H9 (cell line): Measurements from ENCODE around the gene GAS6. TPM values are rescaled to one million over a fixed set of nuclear protein-coding genes. Genes with fewer than 3 reads are reported as not detected.

ENCODE experiments used
- DNase-seq: peaks from one replicate; pipeline ENCODE4 v3.0.0-alpha.2; 2017
- H2AFZ ChIP-seq: one replicate; pipeline ENCODE4 v1.6.1; 2013; ENCODE audit warnings: mild to moderate bottlenecking, low read length, control low read depth, moderate library complexity
- H2AK5ac ChIP-seq: 2 replicates; pipeline ENCODE4 v1.6.1; 2013; ENCODE audit warnings: low read length, control low read depth, mixed read lengths; ENCODE audit not compliant: insufficient read length
- H2BK120ac ChIP-seq: one replicate; pipeline ENCODE4 v1.6.1; 2013; ENCODE audit warnings: low read depth, mild to moderate bottlenecking, low read length, control low read depth, inconsistent platforms; ENCODE audit not compliant: poor library complexity, severe bottlenecking
- H2BK12ac ChIP-seq: 2 replicates; pipeline ENCODE4 v1.6.1; 2013; ENCODE audit warnings: low read length, control low read depth, mixed read lengths, low read depth; ENCODE audit not compliant: insufficient read length
- H2BK15ac ChIP-seq: 2 replicates; pipeline ENCODE4 v1.6.1; 2013; ENCODE audit warnings: low read depth, low read length, control low read depth
- H2BK20ac ChIP-seq: one replicate; pipeline ENCODE4 v1.6.1; 2013; ENCODE audit warnings: low read depth, mild to moderate bottlenecking, low read length, control low read depth, inconsistent platforms; ENCODE audit not compliant: poor library complexity, severe bottlenecking
- H2BK5ac ChIP-seq: 2 replicates; pipeline ENCODE4 v1.6.1; 2013; ENCODE audit warnings: low read length, control low read depth, mixed read lengths; ENCODE audit not compliant: insufficient read length
- H3K14ac ChIP-seq: 2 replicates; pipeline ENCODE4 v1.6.1; 2013; ENCODE audit warnings: low read length, control low read depth; ENCODE audit not compliant: insufficient read depth
- H3K18ac ChIP-seq: 2 replicates; pipeline ENCODE4 v1.6.1; 2013; ENCODE audit warnings: low read depth, mild to moderate bottlenecking, mixed read lengths, low read length, control low read depth; ENCODE audit not compliant: insufficient read length
- H3K23ac ChIP-seq: 2 replicates; pipeline ENCODE4 v1.6.1; 2013; ENCODE audit warnings: low read length, control low read depth, mixed read lengths, low read depth; ENCODE audit not compliant: insufficient read length
- H3K23me2 ChIP-seq: 2 replicates; pipeline ENCODE4 v1.6.1; 2013; ENCODE audit warnings: low read depth, mild to moderate bottlenecking, mixed read lengths, low read length, control low read depth; ENCODE audit not compliant: insufficient read length, poor library complexity, severe bottlenecking
- H3K27ac ChIP-seq: 2 replicates; pipeline ENCODE4 v1.5.1; 2013; ENCODE audit warnings: low read length, control low read depth, mixed read lengths, low read depth; ENCODE audit not compliant: insufficient read length
- H3K27me3 ChIP-seq: 2 replicates; pipeline ENCODE4 v1.6.1; 2013; ENCODE audit warnings: low read length, control low read depth, inconsistent platforms; ENCODE audit not compliant: insufficient read depth
- H3K4ac ChIP-seq: 2 replicates; pipeline ENCODE4 v1.6.1; 2013; ENCODE audit warnings: low read depth, mild to moderate bottlenecking, control low read depth, inconsistent platforms, low read length, moderate library complexity
- H3K4me1 ChIP-seq: 2 replicates; pipeline ENCODE4 v1.6.1; 2013; ENCODE audit warnings: low read length, control low read depth, inconsistent platforms; ENCODE audit not compliant: insufficient read depth
- H3K4me2 ChIP-seq: 2 replicates; pipeline ENCODE4 v1.6.1; 2013; ENCODE audit warnings: low read length, control low read depth, mixed read lengths; ENCODE audit not compliant: insufficient read length, insufficient read depth
- H3K56ac ChIP-seq: 2 replicates; pipeline ENCODE4 v1.6.1; 2013; ENCODE audit warnings: low read depth, mild to moderate bottlenecking, mixed read lengths, low read length, control low read depth; ENCODE audit not compliant: insufficient read length
- H3K79me1 ChIP-seq: 2 replicates; pipeline ENCODE4 v1.6.1; 2013; ENCODE audit warnings: low read depth, mild to moderate bottlenecking, moderate library complexity, low read length, control low read depth, inconsistent platforms; ENCODE audit not compliant: insufficient read depth, poor library complexity, severe bottlenecking
- H3K79me2 ChIP-seq: 2 replicates; pipeline ENCODE4 v1.6.1; 2013; ENCODE audit warnings: low read length, control low read depth, inconsistent platforms; ENCODE audit not compliant: insufficient read depth
- H3K9ac ChIP-seq: 2 replicates; pipeline ENCODE4 v1.6.1; 2013; ENCODE audit warnings: low read length, control low read depth, mixed read lengths; ENCODE audit not compliant: insufficient read length; ENCODE audit errors: extremely low read depth
- H3K9me3 ChIP-seq: one replicate; pipeline ENCODE4 v1.6.1; 2013; ENCODE audit warnings: low read depth, low read length, inconsistent platforms; ENCODE audit not compliant: control insufficient read depth
- H3T11ph ChIP-seq: one replicate; pipeline ENCODE4 v1.6.1; 2013; ENCODE audit warnings: mild to moderate bottlenecking, low read length, control low read depth, inconsistent platforms
- H4K20me1 ChIP-seq: one replicate; pipeline ENCODE4 v1.6.1; 2013; ENCODE audit not compliant: control insufficient read depth, insufficient read length, insufficient read depth
- H4K5ac ChIP-seq: 2 replicates; pipeline ENCODE4 v1.6.1; 2013; ENCODE audit warnings: low read depth, mild to moderate bottlenecking, mixed read lengths, low read length, control low read depth; ENCODE audit not compliant: insufficient read length
- H4K8ac ChIP-seq: replicated peaks from 2 replicates; pipeline ENCODE4 v1.6.1; 2013; ENCODE audit warnings: low read length, control low read depth, mixed read lengths, low read depth; ENCODE audit not compliant: insufficient read length
- H4K91ac ChIP-seq: 2 replicates; pipeline ENCODE4 v1.6.1; 2013; ENCODE audit warnings: low read depth, mild to moderate bottlenecking, moderate library complexity, mixed read lengths, low read length, control low read depth; ENCODE audit not compliant: insufficient read length
- H3K27ac Mint-ChIP-seq, 3 experiments: 2 replicates in 2 of 3; 3 replicates in 1 of 3; pipeline ENCODE4 v1.8.0; 2020 to 2021; ENCODE audit warnings: mixed read lengths in 3 of 3, mild to moderate bottlenecking in 1 of 3, moderate library complexity in 1 of 3
- H3K27me3 Mint-ChIP-seq: 2 replicates; pipeline ENCODE4 v1.8.0; 2021; ENCODE audit warnings: low read depth, mild to moderate bottlenecking, moderate library complexity, mixed read lengths
- H3K36me3 Mint-ChIP-seq, 3 experiments: 2 replicates in 2 of 3; 3 replicates in 1 of 3; pipeline ENCODE4 v1.8.0; 2020 to 2021; ENCODE audit warnings: low read depth in 3 of 3, mixed read lengths in 3 of 3; ENCODE audit not compliant: insufficient read depth in 1 of 3
- H3K4me1 Mint-ChIP-seq, 2 experiments: 2 replicates each; pipeline ENCODE4 v1.8.0; 2020; ENCODE audit warnings: mixed read lengths in 2 of 2
- H3K4me3 Mint-ChIP-seq, 2 experiments: 2 replicates in 1 of 2; 3 replicates in 1 of 2; pipeline ENCODE4 v1.8.0; 2020 to 2021; ENCODE audit warnings: mild to moderate bottlenecking in 2 of 2, mixed read lengths in 2 of 2, moderate library complexity in 1 of 2
- H3K9me3 Mint-ChIP-seq, 2 experiments: 2 replicates in 1 of 2; 3 replicates in 1 of 2; pipeline ENCODE4 v1.8.0; 2020; ENCODE audit warnings: mild to moderate bottlenecking in 2 of 2, mixed read lengths in 2 of 2, moderate library complexity in 1 of 2
- CTCF ChIP-seq: fragments of 200-600 bp; sonication (generic); conservative IDR thresholded peaks from 3 replicates; pipeline ENCODE4 v1.8.0; 2021; ENCODE audit warnings: antibody characterized with exemption, mild to moderate bottlenecking
- WGBS: extraction: QIAGEN DNeasy Blood & Tissue Kit; methylation state at CpG from one replicate; pipeline ENCODE4 v1.1.7; 2013; ENCODE audit warnings: missing lambda C conversion rate, low lambda C conversion rate, mixed read lengths; ENCODE audit not compliant: insufficient read length; ENCODE audit errors: extremely low coverage; 5-methylcytosine and 5-hydroxymethylcytosine counted together
- total RNA-seq: library from RNA; stranded (reverse); gene quantifications from 2 replicates; pipeline ENCODE4 v1.2.1, GENCODE V29; 2021

The GAS6 gene
- total RNA-seq, 1 experiment from 2014 or later = 20.5 TPM

- Histone ChIP-seq H3K18ac (no peak overlapping the region), H3K56ac (no peak overlapping the region), H3K23ac (no peak overlapping the region), H3K79me1 (no peaks in the 10 kb centered on the region), H3K4ac (no peak overlapping the region), H3K9ac (no peak overlapping the region), H2BK5ac (no peak overlapping the region), H3K79me2 (no peaks in the 10 kb centered on the region), H3K14ac (peak overlapping the region; percentile 8; the same call in 1 of the 2 replicates), H2AK5ac (no peak overlapping the region), H3K27ac (no peak overlapping the region), H3K9me3 (no peaks in the 10 kb centered on the region), H3K27me3 (no peaks in the 10 kb centered on the region), H2BK15ac (no peak overlapping the region), H4K8ac (no peak overlapping the region), H4K20me1 (no peaks in the 10 kb centered on the region), H2BK12ac (no peak overlapping the region), H3T11ph (no peak overlapping the region), H2BK120ac (no peak overlapping the region), H3K4me1 (no peaks in the 10 kb centered on the region), H3K23me2 (no peaks in the 10 kb centered on the region), H4K91ac (no peak overlapping the region), H3K4me2 (no peak overlapping the region), H2AFZ (no peak overlapping the region), H2BK20ac (no peak overlapping the region), H4K5ac (no peak overlapping the region)
- peaks cover 0 to 3% of the 10 kb centered on the region in 2 experiments; a peak in 1 of 4 replicates for H3K4me1 Mint-ChIP-seq
- no peaks in the 10 kb centered on the region for H3K9me3 Mint-ChIP-seq
- WGBS = no CpG with 5 or more reads among the region's 17 CpGs
- H3K36me3 Mint-ChIP-seq = no peaks in the 10 kb centered on the region; a peak in 2 of 7 replicates
- H3K4me3 Mint-ChIP-seq = no peak overlapping the region
- H3K27me3 Mint-ChIP-seq = peaks cover 7% of the 10 kb centered on the region
- TF ChIP-seq CTCF = no peak
- no peak for DNase-seq
- peak overlapping the region in 1 of 3 experiments; percentile 35; a peak in 1 of 7 replicates for H3K27ac Mint-ChIP-seq
These were observed 17.1 kb upstream of the GAS6 start for GRCh38 chr13:113880651-113881611.
